A549 (cell line): ENCODE data around the gene KCNE3.

ENCODE experiments used
- CHD2 ChIP-seq: fragments of 150-350 bp; IDR thresholded peaks from 2 replicates; pipeline ENCODE4 v1.6.1; 2014; ENCODE audit warnings: low read length; ENCODE audit not compliant: partially characterized antibody
- CTCF ChIP-seq: fragments of >200 bp; sonication (Bioruptor Twin); formaldehyde crosslinking; IDR thresholded peaks from 3 replicates; pipeline ENCODE4 v1.5.1; 2016
- EHMT2 ChIP-seq: fragments of 200-600 bp; sonication (generic); IDR thresholded peaks from 2 replicates; pipeline ENCODE4 v1.6.1; 2016; ENCODE audit warnings: antibody characterized with exemption, low read depth, mild to moderate bottlenecking, moderate library complexity
- MAX ChIP-seq: IDR thresholded peaks from 2 replicates; pipeline ENCODE4 v1.6.1; 2012
- POLR2A ChIP-seq: IDR thresholded peaks from 2 replicates; pipeline ENCODE4 v1.6.1; 2012; ENCODE audit warnings: mild to moderate bottlenecking, low read length

- TF ChIP-seq POLR2A (no peak), CTCF (no peak), EHMT2 (no peak), MAX (no peak), CHD2 (no peak)
Measured at GRCh38 chr11:74468521-74468920, 1.2 kb upstream of the KCNE3 start.
